HG03520 (cell line): ENCODE data around the gene CCN6.

ENCODE experiments used
- ATAC-seq: cut with Tn5 transposase; IDR thresholded peaks from one replicate; pipeline ENCODE4 v1.9.1; 2021; ENCODE audit warnings: mild to moderate bottlenecking, moderate library complexity; ENCODE audit not compliant: unreplicated experiment

Gene CCN6

GRCh38 chr6:112113431-112113830 lies 59.5 kb downstream of the CCN6 start:
- no peak for ATAC-seq

- no peak for ATAC-seq
Observed at GRCh38 chr6:112113918-112114317, 60.0 kb downstream of the CCN6 start.

- ATAC-seq, result no peak
Observed at GRCh38 chr6:112114577-112115223, 60.8 kb downstream of the CCN6 start.

GRCh38 chr6:112116221-112116620 lies 62.3 kb downstream of the CCN6 start:
- no peak for ATAC-seq

- ATAC-seq, result no peak
Observed at GRCh38 chr6:112117554-112117953, 63.6 kb downstream of the CCN6 start.

GRCh38 chr6:112118034-112118433 lies 64.1 kb downstream of the CCN6 start:
- ATAC-seq, result no peak
